Measurements from ENCODE around the gene C6orf62. TPM values are rescaled to one million over a fixed set of nuclear protein-coding genes. Genes with fewer than 3 reads are reported as not detected.
"Not testable (repeated sequence)": the region's sequence is repeated elsewhere in the genome, so short reads cannot be mapped to it uniquely, and the experiment has no call there.

Gene C6orf62
- total RNA-seq, 1 donor from 2014 or later, result 118 TPM

GRCh38 chr6:24743265-24743943 lies 24.4 kb upstream of the C6orf62 start:
- intact Hi-C loops (cut with micrococcal nuclease), result loop anchor here (1.0 kb wide), 1 partner anchor 22 kb away; no protein-coding TSS in a partner anchor

GRCh38 chr6:24742216-24742738 lies 23.3 kb upstream of the C6orf62 start:
- intact Hi-C loops (cut with micrococcal nuclease), result no loop called here

GRCh38 chr6:24740861-24741260 lies 21.9 kb upstream of the C6orf62 start:
- intact Hi-C loops (cut with micrococcal nuclease), result no loop called here

- intact Hi-C loops (cut with micrococcal nuclease), result no loop called here
These were observed 19.8 kb upstream of the C6orf62 start for GRCh38 chr6:24738741-24739140.

DNA sequence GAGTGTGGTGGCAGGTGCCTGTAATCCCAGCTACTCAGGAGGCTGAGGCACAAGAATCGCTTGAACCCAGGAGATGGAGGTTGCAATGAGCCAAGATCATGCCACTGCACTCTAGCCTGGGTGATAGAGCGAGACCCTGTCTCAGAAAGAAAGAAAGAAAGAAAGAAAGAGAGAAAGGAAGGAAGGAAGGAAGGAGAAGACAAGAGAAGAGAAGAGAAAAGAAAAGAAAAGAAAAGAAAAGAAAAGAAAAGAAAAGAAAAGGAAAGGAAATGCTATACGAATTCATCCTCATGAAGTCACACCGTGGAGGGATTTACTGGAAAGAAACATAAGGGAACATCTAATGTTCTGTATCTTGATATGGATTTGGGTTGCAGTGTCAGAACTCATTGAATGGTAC lies 15.8 kb upstream of the C6orf62 start:
- intact Hi-C loops (cut with micrococcal nuclease), result not testable (repeated sequence)

- intact Hi-C loops (cut with micrococcal nuclease), result no loop called here
These were observed 15.2 kb upstream of the C6orf62 start for GRCh38 chr6:24734166-24734565.

- intact Hi-C loops (cut with micrococcal nuclease), result not testable (repeated sequence)
These were observed 12.6 kb upstream of the C6orf62 start for GRCh38 chr6:24731456-24732134.

- intact Hi-C loops (cut with micrococcal nuclease), result not testable (repeated sequence)
These were observed 11.7 kb upstream of the C6orf62 start for GRCh38 chr6:24730653-24731052.

GRCh38 chr6:24723270-24723669 lies 4.3 kb upstream of the C6orf62 start:
- intact Hi-C loops (cut with micrococcal nuclease), result no loop called here

GRCh38 chr6:24721461-24722215 lies 2.7 kb upstream of the C6orf62 start:
- intact Hi-C loops (cut with micrococcal nuclease), result loop anchor here (1.0 to 2.0 kb wide), 11 partner anchors 22 to 1300 kb away; partner anchors contain the start of genes CARMIL1, GMNN, KIAA0319 and TDP2

GRCh38 chr6:24720604-24721460 lies 1.9 kb upstream of the C6orf62 start:
- intact Hi-C loops (cut with micrococcal nuclease), result loop anchor here (1.0 to 2.0 kb wide), 11 partner anchors 22 to 1300 kb away; partner anchors contain the start of genes CARMIL1, GMNN, KIAA0319 and TDP2

- intact Hi-C loops (cut with micrococcal nuclease), result loop anchor here (2.0 kb wide), 1 partner anchor 213 kb away; no protein-coding TSS in a partner anchor
These were observed 1.2 kb upstream of the C6orf62 start for GRCh38 chr6:24720131-24720603.

DNA sequence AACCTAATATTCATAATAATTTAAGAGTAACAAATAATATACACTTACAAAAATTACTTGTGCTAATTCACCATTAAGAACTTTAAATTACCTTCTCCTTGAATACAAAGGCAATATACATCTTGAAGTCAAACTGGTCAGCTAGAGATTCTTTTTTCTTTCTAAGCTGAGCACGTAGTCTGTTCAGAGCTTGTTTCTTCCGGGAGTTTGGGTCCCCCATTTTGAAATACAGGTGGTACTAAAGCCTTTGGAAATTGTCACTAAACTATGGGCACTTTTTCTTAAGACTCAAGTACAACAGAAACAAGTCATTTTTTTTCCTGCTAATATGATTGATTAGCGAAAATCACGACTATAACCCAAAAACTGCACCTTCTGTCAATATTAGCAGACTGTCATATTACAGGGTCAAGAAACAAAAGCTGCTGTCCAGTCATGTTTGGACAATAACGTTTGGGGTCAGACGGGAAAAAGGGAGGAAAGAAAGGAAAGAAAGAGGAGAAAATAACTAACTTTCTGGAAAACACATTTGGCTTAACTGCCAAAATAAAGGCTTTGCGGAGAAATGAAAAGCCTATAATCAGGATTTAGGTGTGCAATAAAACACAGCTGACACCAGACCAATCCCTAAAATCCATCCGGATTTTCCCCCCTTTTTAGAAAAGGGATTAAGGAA lies 367 bp downstream of the C6orf62 start:
- intact Hi-C loops (cut with micrococcal nuclease), result loop anchor here (1.0 to 5.0 kb wide), 2 partner anchors 140 to 354 kb away; no protein-coding TSS in a partner anchor

DNA sequence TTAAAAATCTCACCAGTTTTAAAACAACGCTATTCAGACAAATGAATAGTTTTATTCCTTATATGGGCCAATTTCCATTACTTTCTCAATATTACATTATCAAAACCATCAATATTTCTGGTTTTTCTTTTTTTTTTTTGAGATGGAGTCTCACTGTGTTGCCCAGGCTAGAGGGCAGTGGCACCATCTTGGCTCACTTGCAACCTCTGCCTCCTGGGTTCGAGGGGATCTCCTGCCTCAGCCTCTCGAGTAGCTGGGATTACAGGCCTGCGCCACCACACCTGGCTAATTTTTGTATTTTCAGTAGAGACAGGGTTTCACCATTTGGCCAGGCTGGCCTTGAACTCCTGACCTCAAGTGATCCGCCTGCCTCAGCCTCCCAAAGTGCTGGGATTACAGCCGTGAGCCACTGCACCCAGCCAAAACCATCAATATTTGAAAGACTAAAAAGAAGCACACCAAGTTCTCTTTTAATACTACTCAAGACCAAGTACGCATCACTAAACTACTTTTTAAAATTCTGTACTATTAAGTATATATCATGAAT lies 2.3 kb downstream of the C6orf62 start:
- intact Hi-C loops (cut with micrococcal nuclease), result loop anchor here (1.0 to 5.0 kb wide), 2 partner anchors 7 to 356 kb away; no protein-coding TSS in a partner anchor

DNA sequence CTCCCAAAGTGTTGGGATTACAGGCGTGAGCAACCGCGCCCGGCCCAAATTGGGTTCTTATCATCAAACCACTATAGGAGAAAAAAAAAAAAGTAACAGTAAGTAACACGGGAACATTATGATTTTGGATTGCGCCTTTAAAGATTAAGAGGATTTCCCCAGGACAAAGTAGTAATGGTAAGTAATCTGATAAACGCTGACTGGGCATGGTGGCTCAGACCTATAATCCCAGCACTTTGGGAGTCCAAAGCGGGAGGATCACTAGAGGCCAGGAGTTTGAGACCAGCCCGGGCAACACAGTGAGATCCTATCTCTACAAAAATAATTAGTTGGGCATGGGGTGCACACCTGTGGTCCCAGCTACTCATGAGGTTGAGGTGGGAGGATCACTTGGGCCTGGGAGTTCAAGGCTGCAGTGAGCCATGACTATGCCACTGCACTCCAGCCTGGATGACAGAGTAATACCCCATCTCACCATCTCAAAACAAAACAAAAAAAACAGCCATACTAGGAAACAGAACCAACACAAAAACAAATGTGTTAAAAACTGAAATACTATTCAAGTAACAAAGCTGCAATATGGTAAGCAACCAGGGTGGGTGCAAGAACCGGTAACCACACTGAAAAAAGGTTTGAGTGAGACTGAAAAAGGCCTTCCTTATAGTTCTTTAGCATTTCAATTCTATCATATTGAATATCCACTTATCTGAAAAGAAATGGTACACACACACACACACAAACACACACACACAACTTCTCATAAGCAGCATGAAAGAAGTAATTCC lies 8.2 kb downstream of the C6orf62 start:
- intact Hi-C loops (cut with micrococcal nuclease), result no loop called here

GRCh38 chr6:24709014-24709711 lies 9.8 kb downstream of the C6orf62 start:
- intact Hi-C loops (cut with micrococcal nuclease), result loop anchor here (1.0 kb wide), 1 partner anchor 8 kb away; no protein-coding TSS in a partner anchor

DNA sequence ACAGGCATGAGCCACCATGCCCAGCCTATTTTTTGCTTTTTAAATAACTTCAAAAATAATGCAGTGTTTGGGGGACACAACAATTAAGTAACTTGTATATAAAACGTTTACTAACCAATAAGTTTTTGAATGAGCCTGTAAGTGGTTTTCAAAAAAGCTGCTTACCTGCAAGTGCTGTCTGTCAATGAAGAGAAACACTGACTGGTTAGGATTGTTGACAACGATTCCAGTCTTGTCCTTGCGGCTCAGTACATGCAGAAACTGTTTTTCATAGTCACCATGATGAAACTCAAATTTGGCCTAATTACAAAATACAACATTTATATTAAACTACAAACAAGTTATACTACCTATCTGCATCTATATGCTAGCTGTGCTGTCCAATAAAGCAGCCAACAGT lies 10.3 kb downstream of the C6orf62 start:
- intact Hi-C loops (cut with micrococcal nuclease), result loop anchor here (1.0 kb wide), 1 partner anchor 9 kb away; no protein-coding TSS in a partner anchor

DNA sequence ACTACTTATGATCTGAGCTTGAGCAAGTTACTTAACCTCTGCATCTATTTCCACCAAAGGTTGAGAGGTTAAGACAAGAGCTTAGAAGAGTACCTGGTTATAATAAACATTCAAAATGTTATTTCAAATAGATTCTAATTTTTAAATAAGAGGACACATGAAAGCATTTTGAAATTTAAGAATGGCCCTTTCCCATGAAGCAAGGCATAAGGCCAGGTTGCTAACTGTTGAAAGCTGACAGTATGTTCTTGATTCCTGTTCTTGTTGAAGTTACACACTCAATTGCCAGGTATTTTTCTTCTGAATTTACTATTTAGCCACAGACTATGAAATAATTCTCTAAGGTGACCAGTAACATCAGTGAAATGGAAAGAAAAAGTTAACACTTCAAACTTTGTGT lies 14.5 kb downstream of the C6orf62 start:
- intact Hi-C loops (cut with micrococcal nuclease), result loop anchor here (1.0 kb wide), 1 partner anchor 8 kb away; no protein-coding TSS in a partner anchor

Data from T-helper 1 cell treated with Interleukin-12 subunit alpha and Interleukin-12 subunit beta and Interleukin-4 antibody, amounts not matched to agents 30 ng/mL and 1 ng/mL, for 36 hours (primary cell).